Ascending aorta (tissue), 2 donors: ENCODE data around the gene MYD88. TPM values are rescaled to one million over a fixed set of nuclear protein-coding genes. Genes with fewer than 3 reads are reported as not detected.
A peak's percentile ranks its signal among the peaks of the same experiment; 100 is the strongest.

Experiments used
- DNase-seq, 2 donors: peaks; one replicate each; pipeline ENCODE4 v3.0.0-alpha.2; 2019; ENCODE audit warnings: low spot score in 2 of 2
- H3K27ac ChIP-seq, 2 donors: fragments of 200-600 bp; sonication (generic); one replicate each; pipeline ENCODE4 v1.5.1; 2016 to 2017; ENCODE audit warnings: mild to moderate bottlenecking in 1 of 2
- H3K27me3 ChIP-seq: fragments of 200-600 bp; sonication (generic); one replicate; pipeline ENCODE4 v1.5.1; 2017
- H3K36me3 ChIP-seq, 2 donors: fragments of 200-600 bp; sonication (generic); one replicate each; pipeline ENCODE4 v1.5.1; 2016
- H3K4me1 ChIP-seq, 2 donors: fragments of 200-600 bp; sonication (generic); one replicate each; pipeline ENCODE4 v1.5.1; 2016 to 2017; ENCODE audit warnings: mild to moderate bottlenecking in 1 of 2
- H3K4me3 ChIP-seq, 2 donors: fragments of 200-600 bp; sonication (generic); one replicate each; pipeline ENCODE4 v1.5.1; 2016 to 2017; ENCODE audit warnings: mild to moderate bottlenecking in 1 of 2
- H3K9me3 ChIP-seq, 2 donors: fragments of 200-600 bp; sonication (generic); one replicate each; pipeline ENCODE4 v1.5.1; 2016
- intact Hi-C: fragments of 100-400 bp; cut with DNase I; formaldehyde crosslinking; loops from one replicate; pipeline ENCODE4 v1.15.1; 2023
- total RNA-seq: library from RNA; depleted of rRNA; stranded (reverse); fragments of >200 nt; gene quantifications from one replicate; pipeline ENCODE4 v1.1.0, GENCODE V29; 2016
- TF ChIP-seq, protein P1 (sequence below), 3 experiments: fragments of 200-600 bp in 2 of 3; fragments of 450-650 bp in 1 of 3; sonication (generic) in 2 of 3; IDR thresholded peaks; one replicate each; pipeline ENCODE4 v1.5.1; 2016 to 2019; ENCODE audit warnings: antibody characterized with exemption in 3 of 3, mild to moderate bottlenecking in 1 of 3, moderate library complexity in 1 of 3

The MYD88 gene
- total RNA-seq, 1 donor from 2014 or later = 38.8 TPM

DNA sequence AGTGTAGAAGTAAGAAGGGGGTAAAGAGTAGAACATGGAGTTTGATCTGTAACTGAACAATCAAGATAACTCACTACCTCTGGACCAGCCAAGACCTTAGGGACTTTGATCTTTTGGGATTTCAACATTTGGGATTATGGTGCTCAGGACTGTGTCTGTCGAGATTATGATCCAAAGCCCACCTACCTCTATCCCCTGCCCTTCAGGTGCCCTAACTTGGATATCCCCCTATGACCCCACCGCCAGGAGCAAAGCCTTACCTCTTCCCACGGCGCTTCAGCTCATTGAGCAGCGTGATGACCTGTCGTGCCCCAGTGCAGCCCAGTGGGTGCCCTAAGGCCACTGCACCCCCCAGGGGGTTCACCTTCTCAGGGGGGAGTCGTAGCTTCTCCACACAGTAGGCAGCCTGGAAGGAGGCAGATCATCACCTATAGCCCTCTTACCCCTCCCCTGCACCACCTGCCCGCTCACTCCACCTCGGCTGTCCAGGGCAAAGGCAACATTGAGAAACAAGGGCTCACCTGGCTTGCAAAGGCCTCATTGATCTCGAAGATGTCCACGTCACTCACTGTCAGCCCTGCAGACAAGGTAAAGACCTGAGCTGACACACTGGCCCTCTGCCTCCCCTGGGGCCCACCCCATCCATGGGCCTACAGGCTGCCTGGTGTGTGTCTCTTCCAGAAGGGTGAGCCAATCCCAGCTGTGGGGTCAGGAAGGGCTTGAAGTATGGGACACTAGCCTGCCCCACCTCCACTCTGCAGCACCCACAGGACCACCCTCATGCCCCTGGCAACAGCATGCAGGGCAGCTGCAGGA is 12.9 kb upstream of the MYD88 start:
- Histone ChIP-seq H3K27ac (no peak overlapping the region), H3K4me3 (no peak overlapping the region), H3K36me3 (peaks cover 84 to 94% of the 10 kb centered on the region in 2 donors), H3K4me1 (no peaks in the 10 kb centered on the region), H3K9me3 (no peaks in the 10 kb centered on the region), H3K27me3 (no peaks in the 10 kb centered on the region)
- intact Hi-C loops = no loop called here
- TF ChIP-seq, protein P1, sequence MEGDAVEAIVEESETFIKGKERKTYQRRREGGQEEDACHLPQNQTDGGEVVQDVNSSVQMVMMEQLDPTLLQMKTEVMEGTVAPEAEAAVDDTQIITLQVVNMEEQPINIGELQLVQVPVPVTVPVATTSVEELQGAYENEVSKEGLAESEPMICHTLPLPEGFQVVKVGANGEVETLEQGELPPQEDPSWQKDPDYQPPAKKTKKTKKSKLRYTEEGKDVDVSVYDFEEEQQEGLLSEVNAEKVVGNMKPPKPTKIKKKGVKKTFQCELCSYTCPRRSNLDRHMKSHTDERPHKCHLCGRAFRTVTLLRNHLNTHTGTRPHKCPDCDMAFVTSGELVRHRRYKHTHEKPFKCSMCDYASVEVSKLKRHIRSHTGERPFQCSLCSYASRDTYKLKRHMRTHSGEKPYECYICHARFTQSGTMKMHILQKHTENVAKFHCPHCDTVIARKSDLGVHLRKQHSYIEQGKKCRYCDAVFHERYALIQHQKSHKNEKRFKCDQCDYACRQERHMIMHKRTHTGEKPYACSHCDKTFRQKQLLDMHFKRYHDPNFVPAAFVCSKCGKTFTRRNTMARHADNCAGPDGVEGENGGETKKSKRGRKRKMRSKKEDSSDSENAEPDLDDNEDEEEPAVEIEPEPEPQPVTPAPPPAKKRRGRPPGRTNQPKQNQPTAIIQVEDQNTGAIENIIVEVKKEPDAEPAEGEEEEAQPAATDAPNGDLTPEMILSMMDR (IDR thresholded peaks at IDR 0.05) = no peak
- DNase-seq = peak in 1 of 2 donors; percentile 45

GRCh38 chr3:38126121-38126892 is 12.2 kb upstream of the MYD88 start:
- Histone ChIP-seq H3K9me3 (no peaks in the 10 kb centered on the region), H3K4me3 (no peak overlapping the region), H3K36me3 (peaks cover 92 to 94% of the 10 kb centered on the region in 2 donors), H3K27me3 (no peaks in the 10 kb centered on the region), H3K4me1 (no peaks in the 10 kb centered on the region), H3K27ac (no peak overlapping the region)
- TF ChIP-seq, protein P1 (IDR thresholded peaks at IDR 0.05) = no peak
- intact Hi-C loops = no loop called here
- peak in 1 of 2 donors; percentile 25 for DNase-seq

DNA sequence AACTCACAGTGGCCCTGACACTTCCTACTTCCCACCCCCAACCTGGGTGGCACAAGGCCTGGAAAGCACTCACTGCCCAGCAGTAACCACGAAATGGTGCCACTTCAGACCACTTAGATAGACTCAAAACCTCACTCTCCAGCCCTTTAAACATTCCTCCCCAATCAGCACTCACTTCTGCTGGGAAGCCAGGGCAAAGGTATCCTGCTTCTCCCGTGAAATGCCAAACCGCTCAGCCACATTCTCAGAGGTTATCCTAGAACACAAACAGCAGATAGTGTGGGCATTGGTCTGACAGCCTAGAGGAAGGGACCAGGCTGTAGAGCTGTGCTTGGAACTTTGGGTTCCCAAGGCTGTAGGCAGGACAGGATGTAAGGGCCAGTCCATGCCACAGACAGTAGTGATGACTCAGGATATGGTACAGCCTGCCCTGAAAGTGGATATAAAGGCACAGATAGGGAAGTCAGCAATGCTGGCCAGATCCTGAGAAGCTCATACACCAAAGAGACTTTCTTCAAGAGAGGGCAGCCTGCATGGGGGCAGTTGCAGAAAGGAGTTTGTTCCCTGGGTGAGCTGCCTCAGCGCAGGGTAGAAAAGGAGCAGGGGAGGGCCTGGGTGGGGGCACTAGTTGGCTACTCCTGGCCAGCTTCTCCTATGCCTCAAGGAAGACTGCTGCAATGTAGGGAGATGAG is 10.7 kb upstream of the MYD88 start:
- Histone ChIP-seq H3K4me1 (no peaks in the 10 kb centered on the region), H3K4me3 (no peak overlapping the region), H3K27ac (no peak overlapping the region), H3K36me3 (peaks cover 91 to 94% of the 10 kb centered on the region in 2 donors), H3K27me3 (no peaks in the 10 kb centered on the region), H3K9me3 (no peaks in the 10 kb centered on the region)
- DNase-seq = peak in 1 of 2 donors; percentile 47
- TF ChIP-seq, protein P1 (IDR thresholded peaks at IDR 0.05) = no peak
- intact Hi-C loops = no loop called here

- H3K4me3 ChIP-seq = no peak overlapping the region
- H3K27me3 ChIP-seq = no peaks in the 10 kb centered on the region
- H3K36me3 ChIP-seq = peaks cover 92 to 94% of the 10 kb centered on the region in 2 donors
- intact Hi-C loops = no loop called here
- no peaks in the 10 kb centered on the region for H3K9me3 ChIP-seq
- DNase-seq = peak in 1 of 2 donors; percentile 39
- H3K27ac ChIP-seq = no peak overlapping the region
- TF ChIP-seq, protein P1 (IDR thresholded peaks at IDR 0.05) = no peak
- H3K4me1 ChIP-seq = no peaks in the 10 kb centered on the region
These were observed 10.2 kb upstream of the MYD88 start for GRCh38 chr3:38128303-38128655.

DNA sequence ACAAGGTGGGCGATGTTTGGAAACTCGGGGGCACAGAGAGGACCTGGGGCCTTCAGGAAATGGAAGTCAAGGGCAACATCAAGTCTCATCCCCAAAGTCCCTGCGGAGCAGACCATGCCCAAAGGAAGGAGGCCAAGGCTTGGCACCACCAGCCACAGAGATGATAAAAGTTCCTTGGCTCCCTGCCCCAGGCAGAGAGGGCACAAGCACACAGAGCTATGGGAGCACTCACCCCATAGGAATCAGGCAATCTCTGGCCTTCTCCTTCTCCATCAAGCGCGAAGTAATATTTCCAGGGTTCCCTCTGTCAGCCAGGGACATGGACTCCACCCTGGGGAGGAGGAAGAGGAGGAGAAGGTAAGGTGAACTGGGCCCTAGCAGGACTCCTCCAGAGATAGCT is 9.4 kb upstream of the MYD88 start:
- DNase-seq = peak in 1 of 2 donors; percentile 38
- Histone ChIP-seq H3K9me3 (no peaks in the 10 kb centered on the region), H3K36me3 (peaks cover 93 to 97% of the 10 kb centered on the region in 2 donors), H3K4me3 (no peak overlapping the region), H3K27ac (no peak overlapping the region), H3K4me1 (no peaks in the 10 kb centered on the region), H3K27me3 (no peaks in the 10 kb centered on the region)
- intact Hi-C loops = no loop called here
- TF ChIP-seq, protein P1 (IDR thresholded peaks at IDR 0.05) = no peak
